Measurements from ENCODE around the gene LYPD5.

The LYPD5 gene

GRCh38 chr19:43752287-43752875 is 49.9 kb downstream of the LYPD5 start:
- no peak for DNase-seq (ENCODE audit: low read depth in 2 of 2)

DNA sequence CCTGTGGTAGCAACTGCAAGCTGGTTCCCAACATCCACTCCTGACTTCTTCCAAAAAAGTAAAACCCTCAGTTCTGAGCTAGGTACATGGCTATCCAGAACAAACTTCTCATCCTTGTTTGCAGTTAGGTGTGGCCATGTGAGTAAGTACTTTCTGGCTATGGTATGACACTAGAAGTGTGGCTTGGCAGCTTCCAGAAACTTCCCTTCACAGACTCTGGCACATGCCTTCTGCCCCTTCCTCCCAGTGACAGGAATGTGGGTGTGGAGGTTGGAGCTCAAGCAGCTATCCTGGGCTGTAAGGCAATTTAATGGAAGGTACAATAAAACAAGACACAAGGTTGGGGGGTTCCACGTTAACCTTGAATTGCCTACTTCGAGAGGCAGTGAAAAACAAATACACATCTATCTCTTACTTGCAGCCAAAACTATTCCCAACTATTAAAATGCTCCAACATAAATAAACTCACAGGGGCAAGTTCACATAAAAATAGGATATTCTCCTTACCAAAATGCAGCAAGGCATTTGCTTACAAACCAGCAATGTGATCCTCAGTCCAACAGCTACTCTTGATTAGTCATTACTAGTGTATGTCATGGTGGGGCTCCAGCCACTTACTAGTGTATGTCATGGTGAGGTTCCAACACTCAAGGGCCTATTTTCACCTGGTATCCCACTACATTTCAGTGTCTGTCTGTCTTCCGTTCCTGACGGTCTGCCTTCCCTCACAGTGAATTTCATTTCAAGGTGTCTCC is 50.6 kb downstream of the LYPD5 start:
- no peak for DNase-seq (ENCODE audit: low read depth in 2 of 2)

DNA sequence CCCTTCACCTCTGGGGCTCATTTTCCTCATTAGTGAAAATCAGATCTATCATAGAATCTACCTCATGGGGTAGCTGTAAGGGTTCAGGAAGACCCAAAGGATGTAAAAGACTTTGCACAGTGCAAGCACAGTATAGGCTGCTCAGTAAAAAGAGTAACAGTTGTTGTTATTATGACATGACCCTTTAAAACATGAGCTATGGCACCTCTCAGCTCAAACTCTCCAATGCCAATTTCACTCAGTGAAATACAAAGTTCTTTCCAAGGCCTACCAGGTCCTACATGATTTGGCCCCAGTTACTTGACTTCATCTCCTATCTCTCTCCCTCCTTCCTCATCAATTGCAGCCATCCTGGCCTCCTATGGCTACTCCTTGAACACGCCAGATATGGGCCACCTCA is 52.3 kb downstream of the LYPD5 start:
- no peak for DNase-seq (ENCODE audit: low read depth in 2 of 2)

DNA sequence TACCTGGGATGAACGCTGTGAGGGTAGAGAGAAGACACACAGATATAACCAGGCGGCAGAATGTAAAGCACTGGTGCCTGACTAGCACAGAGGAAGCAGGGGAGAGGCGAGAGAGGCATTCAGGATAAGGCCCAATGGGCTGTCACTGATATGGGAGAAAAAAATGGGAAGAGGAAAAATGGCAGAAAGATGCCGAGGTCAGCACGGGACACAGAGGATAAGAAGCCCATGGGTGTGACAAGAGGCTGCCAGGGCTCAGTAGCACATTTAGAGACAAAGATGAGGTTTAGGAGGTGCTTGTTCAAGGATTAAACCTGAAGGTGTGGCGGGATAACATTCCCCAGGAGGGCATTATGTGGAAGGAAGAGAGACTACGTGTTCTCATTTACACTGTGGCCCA is 53.1 kb downstream of the LYPD5 start:
- DNase-seq (ENCODE audit: low read depth in 2 of 2) = no peak

GRCh38 chr19:43748685-43749084 is 53.6 kb downstream of the LYPD5 start:
- DNase-seq (ENCODE audit: low read depth in 2 of 2) = no peak

- no peak for DNase-seq (ENCODE audit: low read depth in 2 of 2)
Observed at GRCh38 chr19:43748205-43748594, 54.0 kb downstream of the LYPD5 start.

DNA sequence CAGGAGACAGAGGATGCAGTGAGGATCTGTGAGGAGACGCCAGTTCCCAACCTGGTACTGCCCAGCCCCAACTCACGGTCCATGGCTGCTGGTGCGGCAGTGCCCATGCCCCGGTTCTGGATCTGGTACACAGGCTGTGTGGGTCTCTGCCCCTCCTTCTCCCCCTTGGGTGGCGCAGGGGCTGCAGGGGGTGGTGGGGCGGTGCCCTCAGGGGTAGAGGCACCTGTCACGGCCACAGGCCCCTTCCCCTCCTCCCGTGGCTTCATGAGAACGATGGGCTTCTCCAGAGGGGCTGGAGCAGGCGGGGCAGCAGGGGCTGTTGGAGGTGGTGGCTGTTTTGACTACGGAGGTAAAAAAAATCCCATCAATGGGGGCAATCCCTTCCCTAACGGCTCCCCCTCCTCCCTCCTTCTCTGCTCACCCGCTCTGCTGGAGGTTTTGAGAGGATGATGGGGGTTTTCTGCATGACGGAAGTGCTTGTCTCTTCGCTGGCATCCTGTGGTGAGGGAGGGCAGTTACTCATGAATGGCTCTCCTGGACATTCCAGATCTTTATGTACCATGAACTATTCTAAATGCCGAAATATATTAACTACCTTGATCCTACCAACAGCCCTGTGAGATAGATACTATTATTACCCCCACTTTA is 54.6 kb downstream of the LYPD5 start:
- no peak for DNase-seq (ENCODE audit: low read depth in 2 of 2)

All from stimulated activated CD8-positive, alpha-beta memory T cell treated with anti-CD3 and anti-CD28 coated beads, Interleukin-2, amount 100 ng/mL, for 1 hour (primary cell).